DOHH2 (cell line): Measurements from ENCODE around the gene CPEB4.
A peak's percentile ranks its signal among the peaks of the same experiment; 100 is the strongest.

Experiments
- H3F3A ChIP-seq: fragments of 200-600 bp; sonication (generic), shearing (Covaris generic); 2 replicates; pipeline ENCODE4 v1.6.0; 2016; ENCODE audit warnings: antibody characterized with exemption, mild to moderate bottlenecking; ENCODE audit not compliant: control insufficient read depth, insufficient read depth
- H3K27ac ChIP-seq: fragments of 200-600 bp; sonication (generic); 2 replicates; pipeline ENCODE4 v1.5.1; 2014; ENCODE audit warnings: low read depth, mild to moderate bottlenecking, low read length, moderate library complexity
- H3K27me3 ChIP-seq: fragments of 200-600 bp; sonication (generic); 2 replicates; pipeline ENCODE4 v1.6.1; 2014; ENCODE audit warnings: mild to moderate bottlenecking, low read length, mixed read lengths; ENCODE audit not compliant: control insufficient read depth
- H3K36me3 ChIP-seq: fragments of 200-600 bp; sonication (generic); 2 replicates; pipeline ENCODE4 v1.6.1; 2014; ENCODE audit warnings: mild to moderate bottlenecking, low read length, moderate library complexity, mixed read lengths; ENCODE audit not compliant: control insufficient read depth
- H3K4me1 ChIP-seq: fragments of 200-600 bp; sonication (generic); 2 replicates; pipeline ENCODE4 v1.6.1; 2014; ENCODE audit warnings: mild to moderate bottlenecking, low read length, mixed read lengths; ENCODE audit not compliant: control insufficient read depth
- H3K4me2 ChIP-seq: fragments of 200-600 bp; sonication (generic); 2 replicates; pipeline ENCODE4 v1.6.0; 2014; ENCODE audit warnings: mild to moderate bottlenecking, low read length, moderate library complexity
- H3K4me3 ChIP-seq: fragments of 200-600 bp; sonication (generic); 2 replicates; pipeline ENCODE4 v1.5.1; 2014; ENCODE audit warnings: mild to moderate bottlenecking, low read length, mixed read lengths
- H3K79me2 ChIP-seq: fragments of 200-600 bp; sonication (generic); 2 replicates; pipeline ENCODE4 v1.6.1; 2014; ENCODE audit warnings: mild to moderate bottlenecking, low read length, mixed read lengths; ENCODE audit not compliant: control insufficient read depth
- H3K9me2 ChIP-seq: fragments of 200-600 bp; sonication (generic); replicated peaks from 2 replicates; pipeline ENCODE4 v1.6.1; 2014; ENCODE audit warnings: mild to moderate bottlenecking, low read length, mixed read lengths; ENCODE audit not compliant: control insufficient read depth
- H3K9me3 ChIP-seq: fragments of 200-600 bp; sonication (generic); 2 replicates; pipeline ENCODE4 v1.6.1; 2014; ENCODE audit warnings: antibody characterized with exemption, low read length, mixed read lengths; ENCODE audit not compliant: control insufficient read depth, insufficient read depth
- H4K20me1 ChIP-seq: fragments of 200-600 bp; sonication (generic); 2 replicates; pipeline ENCODE4 v1.6.0; 2014; ENCODE audit warnings: low read depth, mild to moderate bottlenecking, antibody characterized with exemption, low read length, moderate library complexity; ENCODE audit not compliant: control insufficient read depth, insufficient read depth
- EZH2phosphoT487 ChIP-seq: fragments of 200-600 bp; sonication (generic); IDR thresholded peaks from 2 replicates; pipeline ENCODE4 v1.6.1; 2017; ENCODE audit warnings: borderline replicate concordance, mild to moderate bottlenecking, antibody characterized with exemption, low read length, moderate library complexity, mixed read lengths
- TF ChIP-seq, protein P1 (sequence below): fragments of 200-600 bp; sonication (generic); IDR thresholded peaks from one replicate; pipeline ENCODE4 v1.5.1; 2014; ENCODE audit warnings: antibody characterized with exemption, mild to moderate bottlenecking, low read depth, low read length; ENCODE audit not compliant: poor library complexity, severe bottlenecking

Gene CPEB4

DNA sequence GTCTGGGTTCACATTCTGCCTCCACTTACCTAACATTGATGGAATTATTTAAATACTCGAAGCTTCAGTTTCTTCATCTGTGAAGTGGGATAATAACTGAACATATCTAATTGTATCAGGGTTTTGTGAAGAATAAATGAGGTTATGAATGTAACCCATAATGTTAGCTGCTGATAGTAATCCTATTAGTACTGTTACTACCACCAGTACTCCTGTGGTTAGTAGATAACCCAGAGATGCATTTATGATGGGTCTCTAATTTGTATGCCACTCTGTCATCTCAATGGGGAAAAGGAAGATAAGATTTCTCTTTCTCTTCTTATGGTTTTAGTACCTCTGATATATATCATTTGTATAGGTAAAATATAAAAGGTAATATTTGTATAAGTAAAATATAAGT is 16.0 kb downstream of the CPEB4 start:
- Histone ChIP-seq H3K27ac (peak overlapping the region; percentile 13; the same call in 1 of the 2 replicates), H3K4me2 (peak overlapping the region; percentile 43), H3K27me3 (no peaks in the 10 kb centered on the region), H3K4me3 (peak overlapping the region; percentile 26; the same call in 1 of the 2 replicates), H4K20me1 (no peaks in the 10 kb centered on the region), H3K4me1 (peaks cover 70% of the 10 kb centered on the region), H3K36me3 (no peaks in the 10 kb centered on the region), H3K9me2 (no peaks in the 10 kb centered on the region), H3F3A (peaks cover 16% of the 10 kb centered on the region), H3K9me3 (no peaks in the 10 kb centered on the region), H3K79me2 (peaks cover 20% of the 10 kb centered on the region)
- TF ChIP-seq EZH2phosphoT487 = no peak
- TF ChIP-seq, protein P1, sequence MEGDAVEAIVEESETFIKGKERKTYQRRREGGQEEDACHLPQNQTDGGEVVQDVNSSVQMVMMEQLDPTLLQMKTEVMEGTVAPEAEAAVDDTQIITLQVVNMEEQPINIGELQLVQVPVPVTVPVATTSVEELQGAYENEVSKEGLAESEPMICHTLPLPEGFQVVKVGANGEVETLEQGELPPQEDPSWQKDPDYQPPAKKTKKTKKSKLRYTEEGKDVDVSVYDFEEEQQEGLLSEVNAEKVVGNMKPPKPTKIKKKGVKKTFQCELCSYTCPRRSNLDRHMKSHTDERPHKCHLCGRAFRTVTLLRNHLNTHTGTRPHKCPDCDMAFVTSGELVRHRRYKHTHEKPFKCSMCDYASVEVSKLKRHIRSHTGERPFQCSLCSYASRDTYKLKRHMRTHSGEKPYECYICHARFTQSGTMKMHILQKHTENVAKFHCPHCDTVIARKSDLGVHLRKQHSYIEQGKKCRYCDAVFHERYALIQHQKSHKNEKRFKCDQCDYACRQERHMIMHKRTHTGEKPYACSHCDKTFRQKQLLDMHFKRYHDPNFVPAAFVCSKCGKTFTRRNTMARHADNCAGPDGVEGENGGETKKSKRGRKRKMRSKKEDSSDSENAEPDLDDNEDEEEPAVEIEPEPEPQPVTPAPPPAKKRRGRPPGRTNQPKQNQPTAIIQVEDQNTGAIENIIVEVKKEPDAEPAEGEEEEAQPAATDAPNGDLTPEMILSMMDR = no peak

DNA sequence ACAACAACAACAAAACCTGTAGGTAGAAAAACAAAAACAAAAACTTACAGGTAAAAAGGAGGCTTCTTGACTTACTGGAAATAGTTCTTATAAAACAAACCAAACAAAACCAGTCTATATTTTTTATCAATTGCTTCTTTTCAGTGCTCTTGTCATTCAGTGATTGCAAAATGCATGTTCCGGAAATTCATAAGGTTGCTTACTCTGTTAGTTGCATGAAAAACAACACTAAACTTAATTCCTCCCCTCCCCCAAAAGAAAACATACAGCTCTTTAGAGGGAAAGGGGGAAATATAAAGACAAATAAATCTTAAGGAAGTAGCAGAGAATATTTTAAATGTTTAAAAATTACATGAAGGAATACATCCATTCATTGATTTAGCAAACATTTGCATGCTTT is 19.1 kb downstream of the CPEB4 start:
- TF ChIP-seq, protein P1 = no peak
- TF ChIP-seq EZH2phosphoT487 = no peak
- peaks cover 20% of the 10 kb centered on the region for H3K79me2 ChIP-seq
- H3K4me1 ChIP-seq = peaks cover 89% of the 10 kb centered on the region
- H3K36me3 ChIP-seq = no peaks in the 10 kb centered on the region
- H3K4me3 ChIP-seq = peak overlapping the region; percentile 63
- no peaks in the 10 kb centered on the region for H3K9me3 ChIP-seq
- peaks cover 16% of the 10 kb centered on the region for H3F3A ChIP-seq
- H3K9me2 ChIP-seq = no peaks in the 10 kb centered on the region
- peak overlapping the region; percentile 75 for H3K27ac ChIP-seq
- no peaks in the 10 kb centered on the region for H3K27me3 ChIP-seq
- peak overlapping the region; percentile 81 for H3K4me2 ChIP-seq
- no peaks in the 10 kb centered on the region for H4K20me1 ChIP-seq

DNA sequence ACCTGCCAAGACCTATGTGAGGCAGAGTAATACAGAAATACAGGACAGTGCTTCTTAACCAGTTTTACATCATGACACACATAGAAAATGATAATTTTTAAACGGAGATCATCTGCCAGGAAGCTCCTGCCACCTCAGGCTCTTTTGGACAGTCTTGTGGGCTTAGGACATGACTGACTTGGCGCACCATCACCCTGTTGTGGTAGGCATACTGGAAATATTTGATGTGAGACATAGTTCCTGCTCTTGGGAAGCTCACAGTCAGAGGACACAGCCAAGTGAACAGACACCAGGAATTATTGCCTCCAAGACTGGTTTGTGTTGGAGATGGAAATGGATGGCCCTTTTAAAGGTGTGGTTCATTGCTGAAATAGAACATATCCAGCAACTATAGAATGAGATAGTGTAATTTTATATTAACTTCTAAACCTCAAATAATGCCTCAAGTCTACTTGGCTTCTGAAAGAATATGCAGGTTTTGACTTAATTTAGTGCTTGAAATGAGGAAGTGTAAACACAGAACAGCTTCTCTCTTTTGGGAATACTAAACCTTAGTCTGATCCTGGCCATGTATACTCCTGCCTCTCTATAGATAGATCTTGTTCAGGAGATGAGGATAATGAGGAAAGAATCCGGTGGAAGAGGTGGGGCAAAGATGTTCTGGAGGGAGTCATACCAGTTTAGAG is 19.7 kb downstream of the CPEB4 start:
- TF ChIP-seq, protein P1 = no peak
- no peak for TF ChIP-seq EZH2phosphoT487
- H3K4me2 ChIP-seq = peak overlapping the region; percentile 81
- peak overlapping the region; percentile 75 for H3K27ac ChIP-seq
- H3K4me3 ChIP-seq = peak overlapping the region; percentile 63
- H3K9me2 ChIP-seq = no peaks in the 10 kb centered on the region
- H3K9me3 ChIP-seq = no peaks in the 10 kb centered on the region
- no peaks in the 10 kb centered on the region for H4K20me1 ChIP-seq
- H3K36me3 ChIP-seq = no peaks in the 10 kb centered on the region
- H3K4me1 ChIP-seq = peaks cover 89% of the 10 kb centered on the region
- peaks cover 16% of the 10 kb centered on the region for H3F3A ChIP-seq
- H3K27me3 ChIP-seq = no peaks in the 10 kb centered on the region
- H3K79me2 ChIP-seq = peaks cover 20% of the 10 kb centered on the region
